ENCODE results near the gene APOBEC3A.
"Not testable (repeated sequence)": the region's sequence is repeated elsewhere in the genome, so short reads cannot be mapped to it uniquely, and the experiment has no call there.

The APOBEC3A gene

DNA sequence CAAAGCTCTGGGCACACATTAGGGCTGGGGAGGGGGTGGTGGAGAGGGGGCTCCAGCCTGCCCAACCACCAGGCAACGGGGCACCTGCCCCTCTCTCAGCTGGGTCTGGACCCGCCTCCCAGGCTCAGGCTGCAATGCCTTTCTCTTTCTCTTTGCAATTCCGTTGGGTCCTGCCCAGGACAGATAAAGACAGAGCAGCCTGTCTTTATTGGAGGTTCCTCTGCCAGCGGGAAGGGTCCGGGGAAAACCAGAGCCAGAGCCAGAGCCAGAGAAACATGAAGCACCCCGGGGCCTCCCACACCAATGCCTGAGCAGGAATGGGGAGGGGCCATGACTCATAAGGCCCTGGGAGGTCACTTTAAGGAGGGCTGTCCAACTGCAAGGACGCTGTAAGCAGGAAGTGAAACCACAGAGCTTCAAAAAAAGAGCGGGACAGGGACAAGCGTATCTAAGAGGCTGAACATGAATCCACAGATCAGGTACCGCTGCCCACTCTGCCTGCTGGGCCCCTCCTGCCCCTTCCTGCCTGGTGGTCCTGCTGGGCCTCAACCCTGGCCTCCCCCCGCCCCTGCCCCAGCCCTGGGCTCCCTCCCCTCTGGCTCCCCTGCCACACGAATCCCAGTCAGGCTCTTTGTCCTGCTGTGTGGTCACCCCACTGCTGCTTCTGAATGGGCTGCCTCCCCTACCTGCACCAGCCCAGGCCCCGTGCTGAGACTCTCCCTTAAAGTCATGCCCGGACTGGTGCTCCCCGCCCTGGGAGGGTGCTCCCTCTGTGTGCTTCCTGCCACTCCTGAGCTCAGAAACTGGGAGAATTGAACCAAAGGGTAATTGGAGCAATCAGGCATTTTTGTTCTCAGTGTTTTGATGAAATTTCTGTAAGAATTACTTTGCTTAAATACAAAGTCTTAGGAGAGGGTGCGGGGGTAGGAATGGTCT, 24.9 kb downstream of the APOBEC3A start, which contains the start of gene APOBEC3B:
Gene APOBEC3B, plus strand, starts transcription at position 356 of the 936 bp plus-strand sequence. Its CDS starts 107 bp downstream, at position 463.
- DNase-seq, result peak; percentile 48

DNA sequence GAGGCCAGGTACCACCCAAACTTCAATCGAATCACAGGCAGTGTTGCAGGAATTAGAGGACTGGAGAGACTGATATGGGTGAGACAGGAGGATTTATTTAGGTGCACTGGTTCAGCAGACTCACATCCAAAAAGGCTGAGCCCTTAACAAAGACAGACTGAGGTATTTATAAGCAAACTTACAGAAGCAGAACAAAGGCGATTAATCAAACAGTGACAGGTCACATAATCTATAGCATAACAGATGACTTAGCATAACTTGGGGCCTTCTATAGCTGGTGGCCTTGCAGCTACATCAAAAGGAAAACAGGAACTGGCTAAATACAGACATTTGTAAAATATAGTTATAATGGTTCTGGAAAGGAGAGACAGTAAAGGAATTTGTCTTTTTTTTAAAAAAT, 26.8 kb downstream of the APOBEC3A start:
- no peak for DNase-seq

DNA sequence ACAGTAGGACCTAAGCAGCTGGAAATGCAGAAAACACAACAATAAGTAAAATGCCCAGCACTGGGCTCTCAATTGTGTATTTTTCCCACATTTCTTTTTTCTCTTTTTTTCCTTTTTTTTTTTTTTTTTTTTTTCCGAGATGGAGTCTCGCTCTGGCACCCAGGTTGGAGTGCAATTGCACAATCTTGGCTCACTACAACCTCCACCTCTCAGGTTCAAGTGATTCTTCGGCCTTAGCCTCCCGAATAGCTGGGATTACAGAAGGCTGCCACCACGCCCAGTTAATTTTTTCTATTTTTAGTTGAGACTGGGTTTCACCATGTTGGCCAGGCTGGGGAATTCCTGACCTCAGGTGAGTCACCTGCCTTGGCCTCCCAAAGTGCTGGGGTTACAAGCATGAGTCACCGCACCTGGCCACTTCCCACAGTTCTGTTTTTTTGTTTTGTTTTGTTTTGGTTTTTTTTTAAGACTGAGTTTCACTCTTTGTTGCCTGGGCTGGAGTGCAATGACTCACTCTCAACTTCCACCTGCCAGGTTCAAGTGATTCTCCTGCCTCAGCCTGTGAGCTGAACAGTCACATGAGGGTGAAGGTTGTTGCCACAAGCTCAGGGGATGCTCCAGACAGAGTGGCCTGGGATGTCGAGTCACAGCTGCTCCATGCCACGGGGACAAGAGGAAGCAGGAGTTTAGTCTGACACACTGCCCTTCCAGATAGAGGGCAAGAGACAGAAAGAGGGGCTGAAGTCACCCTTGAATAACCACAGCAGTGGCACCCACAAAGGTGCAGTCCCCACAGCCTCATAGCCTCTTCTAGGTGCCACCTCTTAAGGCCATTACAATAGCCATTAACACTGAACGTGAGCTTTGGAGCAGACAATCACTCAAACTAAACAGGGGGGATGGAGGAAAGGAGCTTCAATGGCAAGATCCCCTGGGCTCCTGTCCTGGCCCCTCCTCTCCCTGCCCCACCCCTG, 27.7 kb downstream of the APOBEC3A start:
- DNase-seq, result peak; percentile 69

DNA sequence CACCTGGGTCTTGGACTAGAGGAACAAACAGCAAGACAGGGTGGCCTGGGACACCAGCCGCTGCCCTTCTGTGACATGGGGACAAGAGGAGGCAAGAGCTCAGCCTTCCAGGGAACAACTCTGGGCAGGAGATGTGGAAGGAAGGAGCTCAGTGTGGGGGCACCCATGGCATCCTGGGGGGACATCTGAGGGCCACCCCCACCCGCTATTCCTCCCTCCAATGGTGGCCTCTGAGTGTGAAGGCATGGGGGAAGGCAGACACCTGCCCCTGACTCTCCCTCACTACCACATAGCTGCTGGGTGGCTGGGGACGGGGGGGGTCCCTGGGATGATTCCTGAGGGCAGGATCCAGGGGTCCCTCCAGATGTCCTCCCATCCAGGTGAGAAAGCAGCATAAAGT, 29.2 kb downstream of the APOBEC3A start:
- no peak for DNase-seq

DNA sequence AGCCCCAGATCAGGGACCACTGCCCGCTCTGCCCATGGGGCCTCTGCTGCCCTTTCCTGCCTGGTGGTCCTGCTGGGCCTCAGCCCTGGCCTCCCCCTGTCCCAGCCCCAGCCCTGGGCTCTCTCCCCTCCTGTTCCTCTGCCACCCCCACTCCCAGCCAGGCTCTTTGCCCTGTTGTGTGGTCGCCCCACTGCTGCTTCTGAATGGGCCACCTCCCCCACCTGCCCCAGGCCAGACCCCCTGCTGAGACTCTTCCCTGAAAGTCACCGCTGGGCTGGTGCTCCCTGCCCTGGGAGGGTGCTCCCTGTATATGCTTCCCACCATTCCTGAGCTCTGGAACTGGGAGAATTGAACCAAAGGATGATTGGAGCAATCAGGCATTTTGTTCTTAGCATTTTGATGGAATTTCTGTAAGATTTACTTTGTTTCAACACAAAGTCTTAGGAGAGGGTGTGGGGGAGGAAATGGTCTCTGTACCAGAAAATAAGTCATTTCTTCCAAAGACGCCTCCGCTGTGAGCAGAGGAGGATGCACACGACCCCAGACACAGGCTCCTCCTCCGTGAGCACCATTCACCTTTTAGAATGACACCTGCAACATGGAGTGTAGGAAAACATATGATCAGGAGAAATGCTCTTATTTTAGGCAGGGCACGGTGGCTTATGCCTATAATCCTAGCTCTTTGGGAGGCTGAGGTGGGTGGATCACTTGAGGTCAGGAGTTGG, 29.9 kb downstream of the APOBEC3A start:
- DNase-seq, result no peak

DNA sequence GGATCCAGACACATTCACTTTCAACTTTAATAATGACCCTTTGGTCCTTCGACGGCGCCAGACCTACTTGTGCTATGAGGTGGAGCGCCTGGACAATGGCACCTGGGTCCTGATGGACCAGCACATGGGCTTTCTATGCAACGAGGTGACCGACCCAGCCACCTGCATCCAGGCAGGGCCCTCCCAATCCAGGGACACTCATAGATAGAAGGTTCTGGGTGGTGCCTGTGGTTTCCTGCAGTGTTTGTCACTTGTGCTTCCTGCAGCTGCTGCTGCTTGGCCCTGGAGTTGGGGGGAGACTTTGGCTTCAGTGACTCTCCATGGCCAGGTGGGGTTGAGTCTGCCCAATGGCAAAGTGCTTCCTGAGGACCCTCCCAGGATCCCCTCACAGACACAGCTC, 32.1 kb downstream of the APOBEC3A start:
- no peak for DNase-seq

DNA sequence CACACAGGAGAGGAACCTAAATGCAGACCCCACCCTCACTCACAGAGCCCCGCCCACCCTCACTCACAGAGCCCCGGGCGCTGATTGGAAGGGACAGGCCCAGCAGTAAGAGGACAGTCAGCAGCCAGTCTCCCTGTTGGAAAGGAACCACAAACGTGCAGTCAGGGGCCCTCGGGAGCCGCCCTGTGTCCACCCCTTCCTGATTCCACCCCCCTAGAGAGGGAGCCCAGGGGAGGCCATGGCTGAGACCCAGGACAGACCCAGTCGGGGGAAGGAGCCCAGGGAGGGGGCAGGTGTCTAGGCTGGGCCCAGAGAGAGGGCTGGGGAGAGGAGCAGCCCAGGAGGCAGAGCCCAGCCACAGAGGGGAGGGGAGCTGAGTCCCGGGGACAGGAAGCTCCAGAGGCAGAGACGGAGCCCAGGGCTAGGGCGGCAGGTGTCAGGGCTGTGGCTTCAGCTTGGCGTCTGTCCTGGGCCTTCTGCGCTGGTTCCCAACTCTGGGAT, 35.5 kb downstream of the APOBEC3A start:
- DNase-seq, result peak; percentile 73

DNA sequence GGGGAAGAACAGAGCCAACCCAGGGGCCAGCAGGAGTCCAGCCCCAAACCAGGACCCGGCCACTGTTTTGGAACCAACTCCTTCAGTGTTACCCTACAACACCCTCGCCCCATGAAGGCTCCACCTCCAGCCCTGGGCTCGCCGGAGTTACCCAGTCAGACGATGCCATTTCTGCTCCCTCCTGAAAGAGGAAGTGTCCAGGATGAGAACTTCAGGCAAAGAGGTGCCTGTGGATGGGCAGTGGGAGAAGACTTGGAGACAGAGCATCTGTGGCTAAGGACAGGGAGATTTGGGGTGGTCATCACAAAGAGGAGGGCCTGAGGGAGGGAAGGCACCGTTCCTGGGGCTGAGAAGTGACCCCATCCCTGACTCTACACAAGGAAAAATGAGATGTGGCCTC, 38.7 kb downstream of the APOBEC3A start:
- DNase-seq, result no peak

DNA sequence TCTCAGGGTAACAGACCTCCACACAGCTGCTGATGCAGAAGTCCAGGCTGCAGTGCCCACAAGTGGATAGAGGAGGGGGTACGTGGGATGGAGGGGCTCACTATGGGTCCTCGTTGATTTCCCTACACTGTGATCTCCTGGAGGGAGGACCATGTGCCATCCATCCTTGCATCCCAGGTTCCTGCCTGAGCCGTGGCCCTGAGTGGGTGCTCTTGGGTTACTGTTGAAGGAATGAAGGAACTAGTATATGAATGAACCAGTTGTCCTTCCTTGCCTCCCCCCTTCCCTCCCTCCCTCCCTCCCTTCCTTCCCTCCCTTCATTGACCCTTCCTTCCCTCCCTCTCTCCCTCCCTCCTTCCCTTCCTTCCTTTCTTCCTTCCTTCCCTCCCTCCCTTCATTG, 40.1 kb downstream of the APOBEC3A start:
- no peak for DNase-seq

DNA sequence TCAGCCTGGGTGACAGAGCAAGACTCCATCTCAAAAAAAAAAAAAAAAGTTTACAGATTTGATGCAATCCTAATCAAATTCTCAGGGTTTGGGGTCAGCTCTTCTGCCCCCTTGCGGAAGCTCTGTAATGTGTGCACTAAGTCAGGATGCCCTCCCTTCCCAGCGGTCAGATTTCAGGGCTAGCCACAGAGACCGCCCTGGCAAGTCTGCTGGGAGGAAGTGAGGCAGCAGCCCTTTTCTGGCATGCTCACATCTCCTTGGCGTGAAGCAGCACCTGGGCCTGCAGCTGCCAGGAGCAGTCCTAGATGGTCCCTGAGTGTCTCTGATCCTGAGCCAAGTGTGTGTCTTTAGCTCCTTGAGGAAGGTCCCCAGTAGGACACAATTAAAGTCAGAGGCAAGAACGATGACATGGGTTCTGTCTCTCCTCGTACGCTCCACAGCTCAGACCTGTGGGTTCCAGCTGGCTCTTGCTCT, 45.8 kb downstream of the APOBEC3A start:
- DNase-seq, result peak; percentile 83

DNA sequence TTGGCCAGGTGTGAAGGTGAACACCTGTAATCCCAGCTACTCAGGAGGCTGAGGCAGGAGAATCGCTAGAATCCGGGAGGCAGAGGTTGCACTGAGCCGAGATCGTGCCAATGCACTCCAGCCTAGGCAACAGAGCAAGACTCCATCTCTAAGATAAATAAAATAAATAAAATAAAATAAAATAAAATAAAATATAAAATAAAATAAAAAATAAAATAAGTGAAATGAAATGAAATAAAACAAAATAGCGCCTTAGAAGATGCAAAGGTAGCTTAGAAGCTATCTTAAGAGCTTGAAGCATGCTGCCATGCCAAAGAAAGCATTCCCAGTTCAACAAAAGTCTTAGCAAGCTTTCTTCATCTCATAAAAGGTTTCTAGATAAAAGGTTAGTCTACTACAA, 49.8 kb downstream of the APOBEC3A start:
- no peak for DNase-seq

DNA sequence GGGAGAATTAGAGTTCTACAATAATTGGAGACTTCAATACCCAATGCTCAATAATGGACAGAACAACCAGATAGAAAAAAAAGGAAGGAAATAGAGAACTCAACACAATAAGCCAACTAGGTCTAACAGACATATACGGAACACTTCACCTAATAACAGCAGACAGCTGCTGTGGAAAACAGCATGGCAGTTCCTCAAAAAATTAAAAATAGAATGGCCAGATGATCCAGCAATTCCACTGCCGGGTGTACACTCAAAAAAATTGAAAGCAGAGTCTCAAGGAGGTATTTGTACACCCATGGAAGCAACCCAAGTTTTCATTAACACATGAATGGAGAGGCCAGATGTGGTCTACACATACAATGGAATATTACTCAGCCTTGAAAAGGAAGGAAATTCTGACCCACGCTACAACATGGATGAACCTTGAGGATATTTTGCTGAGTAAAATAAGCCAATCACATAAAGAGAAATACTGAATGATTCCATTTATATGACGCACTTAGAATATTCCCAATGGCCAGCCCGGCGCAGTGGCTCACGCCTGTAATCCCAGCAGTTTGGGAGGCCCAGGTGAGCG, 51.0 kb downstream of the APOBEC3A start:
- DNase-seq, result not testable (repeated sequence)

DNA sequence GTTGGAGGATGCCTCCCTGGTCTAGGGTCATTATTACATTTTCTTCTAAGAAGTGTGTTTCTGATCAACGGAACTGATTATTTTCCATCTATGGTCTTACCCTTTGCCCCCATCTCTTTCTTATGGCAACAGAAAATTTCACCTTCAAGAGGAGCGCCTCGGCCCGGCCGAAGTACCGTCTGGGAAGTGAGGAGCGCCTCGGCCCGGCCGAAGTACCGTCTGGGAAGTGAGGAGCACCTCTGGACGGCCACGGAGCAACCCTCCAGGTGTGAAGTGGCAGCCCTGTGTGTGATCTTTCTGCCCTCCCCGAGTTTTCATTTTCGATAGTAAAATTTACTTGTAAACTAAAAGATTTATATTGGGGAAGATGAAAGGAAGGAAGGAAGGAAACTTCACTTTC, 53.5 kb downstream of the APOBEC3A start:
- DNase-seq, result no peak

Measured in NCI-H69 (cell line).